Parathyroid adenoma (tissue), 2 donors: ENCODE data around the gene TBC1D22A.

ENCODE experiments used
- H2AFZ ChIP-seq: fragments of 300-600 bp; sonication (generic); one replicate; pipeline ENCODE4 v1.7.0; 2017; ENCODE audit warnings: antibody characterized with exemption, mild to moderate bottlenecking
- H3K27ac ChIP-seq: fragments of 300-600 bp; sonication (generic); one replicate; pipeline ENCODE4 v1.7.0; 2017
- H3K27me3 ChIP-seq: fragments of 300-600 bp; sonication (generic); one replicate; pipeline ENCODE4 v1.7.0; 2017; ENCODE audit warnings: low read length; ENCODE audit not compliant: control insufficient read depth, insufficient read depth
- H3K36me3 ChIP-seq: fragments of 300-600 bp; sonication (generic); one replicate; pipeline ENCODE4 v1.7.0; 2017; ENCODE audit warnings: low read length; ENCODE audit not compliant: control insufficient read depth, insufficient read depth
- H3K4me1 ChIP-seq: fragments of 300-600 bp; sonication (generic); one replicate; pipeline ENCODE4 v1.7.0; 2017; ENCODE audit warnings: control low read depth
- H3K4me2 ChIP-seq: fragments of 300-600 bp; sonication (generic); one replicate; pipeline ENCODE4 v1.7.0; 2017; ENCODE audit warnings: low read length
- H3K4me3 ChIP-seq: fragments of 300-600 bp; sonication (generic); one replicate; pipeline ENCODE4 v1.7.0; 2017; ENCODE audit warnings: low read depth, low read length
- H3K79me2 ChIP-seq: fragments of 300-600 bp; sonication (generic); one replicate; pipeline ENCODE4 v1.7.0; 2017; ENCODE audit warnings: control low read depth
- H3K9ac ChIP-seq: fragments of 300-600 bp; sonication (generic); one replicate; pipeline ENCODE4 v1.7.0; 2017; ENCODE audit warnings: mild to moderate bottlenecking
- H3K9me3 ChIP-seq: fragments of 300-600 bp; sonication (generic); one replicate; pipeline ENCODE4 v1.7.0; 2017; ENCODE audit warnings: low read length; ENCODE audit not compliant: control insufficient read depth
- CTCF ChIP-seq: fragments of 300-600 bp; sonication (generic); IDR thresholded peaks from one replicate; pipeline ENCODE4 v1.7.0; 2017; ENCODE audit warnings: antibody characterized with exemption, mild to moderate bottlenecking
- donor health status: primary hyperparathyroidism.

TBC1D22A gene

DNA sequence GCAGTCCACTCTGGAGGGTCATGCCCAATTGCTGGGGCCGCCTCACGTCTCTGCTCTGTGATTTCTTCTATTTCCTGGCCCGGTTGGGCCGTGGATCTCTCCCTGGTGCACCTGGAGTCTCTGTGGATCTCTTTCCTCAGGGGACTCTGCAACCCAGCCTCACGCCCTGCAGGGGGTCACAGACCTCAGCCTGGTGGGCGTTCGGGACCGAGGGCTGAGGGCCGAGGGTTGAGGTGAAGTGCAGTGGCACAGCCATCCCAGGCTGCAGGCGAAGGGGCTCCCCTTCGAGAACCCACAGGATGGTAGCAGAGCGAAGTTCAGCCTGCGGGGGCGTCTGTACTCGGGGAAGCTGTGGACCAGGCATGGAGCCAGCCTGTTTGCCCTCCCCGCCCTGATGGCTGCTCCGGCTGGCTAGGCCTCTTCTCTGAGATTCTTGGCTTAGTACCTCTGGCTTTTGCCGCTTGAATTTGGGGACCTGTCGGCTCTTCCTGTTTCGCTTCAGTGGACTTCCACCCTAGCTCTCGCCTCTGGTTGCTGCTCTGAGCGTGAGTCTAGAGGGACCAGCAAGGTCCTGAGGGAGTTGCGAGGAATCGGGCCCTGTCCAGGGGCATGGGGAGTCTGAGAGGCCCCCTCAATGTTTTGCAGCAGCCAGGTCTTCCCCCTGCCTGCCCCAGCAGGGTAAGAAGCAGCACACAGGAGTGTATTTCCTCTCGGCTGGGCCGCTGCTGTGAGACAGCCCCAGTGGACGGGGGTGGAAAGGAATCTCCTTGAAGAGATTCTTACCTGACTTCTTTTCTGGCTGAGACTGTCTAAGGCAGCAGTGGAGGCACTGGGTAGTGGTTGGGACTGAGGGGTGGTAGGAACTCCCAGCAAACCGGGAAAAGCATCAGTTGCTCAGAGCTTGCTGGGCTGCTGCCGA is 140.8 kb downstream of the TBC1D22A start:
- no peaks in the 10 kb centered on the region for H3K4me1 ChIP-seq
- TF ChIP-seq CTCF = no peak
- H2AFZ ChIP-seq = no peak overlapping the region
- no peaks in the 10 kb centered on the region for H3K36me3 ChIP-seq
- no peak overlapping the region for H3K4me2 ChIP-seq
- H3K9me3 ChIP-seq = no peaks in the 10 kb centered on the region
- no peaks in the 10 kb centered on the region for H3K27me3 ChIP-seq
- H3K4me3 ChIP-seq = no peak overlapping the region
- H3K27ac ChIP-seq = no peak overlapping the region
- H3K79me2 ChIP-seq = no peaks in the 10 kb centered on the region
- no peak overlapping the region for H3K9ac ChIP-seq

GRCh38 chr22:46905415-46905814 is 143.0 kb downstream of the TBC1D22A start:
- TF ChIP-seq CTCF = no peak
- H3K4me1 ChIP-seq = no peaks in the 10 kb centered on the region
- H3K9me3 ChIP-seq = no peaks in the 10 kb centered on the region
- H3K4me2 ChIP-seq = no peak overlapping the region
- H3K27ac ChIP-seq = no peak overlapping the region
- no peaks in the 10 kb centered on the region for H3K79me2 ChIP-seq
- H3K27me3 ChIP-seq = no peaks in the 10 kb centered on the region
- no peaks in the 10 kb centered on the region for H3K36me3 ChIP-seq
- no peak overlapping the region for H3K4me3 ChIP-seq
- H3K9ac ChIP-seq = no peak overlapping the region
- no peak overlapping the region for H2AFZ ChIP-seq

DNA sequence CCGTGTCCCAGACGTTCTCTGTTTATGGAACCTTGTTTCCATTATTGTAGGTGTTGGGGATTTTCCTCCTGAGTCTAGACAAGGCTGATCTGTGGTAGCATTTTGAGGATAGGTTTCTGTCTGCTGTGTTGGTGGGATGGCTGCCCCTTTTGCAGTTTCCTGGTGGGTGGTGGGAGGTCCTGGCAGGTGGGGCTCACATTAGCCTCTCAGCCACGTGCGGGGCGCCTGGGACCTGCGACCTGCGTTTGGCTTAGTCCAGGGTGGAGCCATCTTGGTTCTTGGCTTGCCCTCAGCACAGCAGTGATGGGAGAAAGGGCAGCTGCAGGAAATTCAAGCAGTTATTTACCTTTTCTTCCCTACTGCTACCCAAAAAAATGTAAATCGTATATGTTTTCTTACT is 143.4 kb downstream of the TBC1D22A start:
- Histone ChIP-seq H3K27ac (no peak overlapping the region), H3K4me1 (no peaks in the 10 kb centered on the region), H3K79me2 (no peaks in the 10 kb centered on the region), H3K9ac (no peak overlapping the region), H2AFZ (no peak overlapping the region), H3K36me3 (no peaks in the 10 kb centered on the region), H3K4me2 (no peak overlapping the region), H3K4me3 (no peak overlapping the region), H3K27me3 (no peaks in the 10 kb centered on the region), H3K9me3 (no peaks in the 10 kb centered on the region)
- TF ChIP-seq CTCF = no peak

GRCh38 chr22:46906326-46907045 is 144.0 kb downstream of the TBC1D22A start:
- H2AFZ ChIP-seq = no peak overlapping the region
- TF ChIP-seq CTCF = no peak
- no peak overlapping the region for H3K27ac ChIP-seq

More at GRCh38 chr22:46906326-46907045, 144.0 kb downstream of the TBC1D22A start:
- Histone ChIP-seq H3K79me2 (no peaks in the 10 kb centered on the region), H3K4me3 (no peak overlapping the region), H3K4me2 (no peak overlapping the region), H3K27me3 (no peaks in the 10 kb centered on the region), H3K9ac (no peak overlapping the region), H3K36me3 (no peaks in the 10 kb centered on the region), H3K9me3 (no peaks in the 10 kb centered on the region), H3K4me1 (no peaks in the 10 kb centered on the region)
